Gastrocnemius medialis (tissue), 4 donors: ENCODE measurements around the gene SLAIN2. TPM values are rescaled to one million over a fixed set of nuclear protein-coding genes. Genes with fewer than 3 reads are reported as not detected.

Source experiments
- ATAC-seq, 2 donors: fragments of 150-250 bp; one replicate each; pipeline ENCODE4 v1.9.1; 2016
- DNase-seq, 2 donors: peaks; one replicate each; pipeline ENCODE4 v3.0.0-alpha.2; 2019
- H3K27ac ChIP-seq, 4 donors: fragments of 200-600 bp; sonication (generic); 1 replicate in 1 of 4; 2 replicates in 3 of 4; pipeline ENCODE4 v1.5.1; 2016 to 2018; ENCODE audit warnings: mild to moderate bottlenecking in 2 of 4, moderate library complexity in 1 of 4
- H3K27me3 ChIP-seq, 3 donors: fragments of 200-600 bp; sonication (generic) in 2 of 3; 1 replicate in 1 of 3; 2 replicates in 2 of 3; pipeline versions ENCODE4 v1.5.1 to v1.6.0; 2016 to 2019; ENCODE audit warnings: mild to moderate bottlenecking in 1 of 3, moderate library complexity in 1 of 3
- H3K36me3 ChIP-seq, 2 donors: fragments of 200-600 bp; sonication (generic) in 1 of 2; one replicate each; pipeline ENCODE4 v1.5.1; 2017 to 2018
- H3K4me1 ChIP-seq, 2 donors: fragments of 200-600 bp; sonication (generic) in 1 of 2; one replicate each; pipeline ENCODE4 v1.5.1; 2016 to 2017; ENCODE audit warnings: mild to moderate bottlenecking in 2 of 2
- H3K4me3 ChIP-seq, 4 donors: fragments of 200-600 bp; sonication (generic) in 3 of 4; 1 replicate in 1 of 4; 2 replicates in 3 of 4; pipeline ENCODE4 v1.5.1; 2016 to 2019; ENCODE audit warnings: mild to moderate bottlenecking in 2 of 4
- H3K9me3 ChIP-seq, 3 donors: fragments of 200-600 bp; sonication (generic) in 2 of 3; 1 replicate in 1 of 3; 2 replicates in 2 of 3; pipeline ENCODE4 v1.5.1; 2016 to 2019
- CTCF ChIP-seq, 5 experiments: fragments of 450-650 bp in 3 of 5; fragments of 200-600 bp in 2 of 5; sonication (generic) in 2 of 5; IDR thresholded peaks in 4 of 5; conservative IDR thresholded peaks in 1 of 5; 1 replicate in 4 of 5; 2 replicates in 1 of 5; pipeline ENCODE4 v1.5.1; 2016 to 2019; ENCODE audit warnings: antibody characterized with exemption in 5 of 5, mild to moderate bottlenecking in 3 of 5, moderate library complexity in 3 of 5
- POLR2A ChIP-seq, 2 donors: fragments of 450-650 bp; IDR thresholded peaks; one replicate each; pipeline ENCODE4 v1.6.1; 2017; ENCODE audit warnings: antibody characterized with exemption in 2 of 2, mild to moderate bottlenecking in 2 of 2, moderate library complexity in 2 of 2
- in situ Hi-C, 4 donors: fragments of 200-750 bp; cut with MboI; loops; one replicate each; pipeline versions ENCODE4 v1.15.0 to v1.8.0; 2017; ENCODE audit warnings: low sequenced_read_pairs in 4 of 4
- intact Hi-C: fragments of 100-400 bp; cut with DNase I; formaldehyde crosslinking; loops from one replicate; pipeline ENCODE4 v1.15.1; 2023; ENCODE audit warnings: low total_unique reads
- total RNA-seq, 4 donors: library from RNA; depleted of rRNA; stranded (reverse); fragments of >200 nt; gene quantifications; one replicate each; pipeline versions ENCODE4 v1.1.0 to v1.2.3, GENCODE V29; 2016

SLAIN2 gene
- total RNA-seq, 4 donors from 2014 or later = 64.3 to 211 (median 138) TPM

DNA sequence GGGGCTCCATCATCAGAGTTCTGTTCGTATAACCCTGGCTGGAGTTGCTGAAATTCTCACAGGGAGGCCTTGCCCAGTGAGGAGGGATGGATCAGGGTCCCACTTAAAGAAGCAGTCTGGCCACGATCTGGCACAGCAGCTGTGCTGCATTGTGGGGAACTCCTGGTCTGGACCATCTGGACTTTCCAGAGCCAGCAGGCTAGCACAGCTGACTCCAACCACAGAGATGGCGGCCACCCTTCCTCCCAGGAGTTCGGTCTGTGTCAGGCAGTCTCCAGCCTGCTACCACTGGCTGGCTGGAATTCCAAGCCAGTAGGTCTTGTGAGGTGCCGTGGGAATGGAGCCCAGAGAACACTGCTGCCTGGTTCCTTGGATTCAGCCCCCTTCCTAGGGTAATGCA is 62.0 kb downstream of the SLAIN2 start:
- H3K27me3 ChIP-seq = no peaks in the 10 kb centered on the region
- H3K4me1 ChIP-seq = peaks cover 14 to 27% of the 10 kb centered on the region in 2 donors
- H3K27ac ChIP-seq = no peak overlapping the region
- TF ChIP-seq POLR2A (IDR thresholded peaks at IDR 0.05) (no peak), CTCF (IDR thresholded peaks at IDR 0.05 in 4 of 5, conservative IDR thresholded peaks at IDR 0.05 in 1 of 5) (no peak)
- intact Hi-C loops (loop anchor here (5.0 kb wide), 1 partner anchor 71 kb away; no protein-coding TSS in a partner anchor), in situ Hi-C loops (no loop called here)
- no peaks in the 10 kb centered on the region for H3K9me3 ChIP-seq
- no peak overlapping the region for H3K4me3 ChIP-seq
- no peak for DNase-seq
- peak in 1 of 2 donors; percentile 11 for ATAC-seq
- H3K36me3 ChIP-seq = no peaks in the 10 kb centered on the region

DNA sequence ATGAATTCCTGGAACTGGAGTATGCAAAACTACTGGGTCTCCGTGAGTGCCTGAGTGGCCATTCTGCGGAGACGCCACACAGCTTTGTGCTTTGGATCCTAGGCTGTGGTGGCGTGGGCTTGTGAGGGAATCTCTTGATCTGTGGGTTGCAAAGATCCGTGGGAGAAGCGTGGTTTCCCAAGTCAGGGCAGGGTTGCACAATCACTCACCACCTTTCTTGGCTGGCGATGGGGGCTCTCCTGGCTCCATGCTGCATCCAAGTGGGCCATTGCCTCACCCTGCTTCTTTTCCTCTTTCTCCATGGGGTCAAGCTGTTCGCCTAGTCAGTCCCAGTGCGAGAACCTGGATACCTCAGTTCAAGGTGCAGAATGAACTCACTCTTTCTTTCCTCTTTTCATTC is 62.5 kb downstream of the SLAIN2 start:
- H3K4me1 ChIP-seq = peaks cover 14 to 27% of the 10 kb centered on the region in 2 donors
- no peak for TF ChIP-seq POLR2A (IDR thresholded peaks at IDR 0.05)
- no peak for TF ChIP-seq CTCF (IDR thresholded peaks at IDR 0.05 in 4 of 5, conservative IDR thresholded peaks at IDR 0.05 in 1 of 5)
- peak in 1 of 2 donors; percentile 39 for DNase-seq
- H3K27me3 ChIP-seq = no peaks in the 10 kb centered on the region
- in situ Hi-C loops = no loop called here
- ATAC-seq = peak in 1 of 2 donors; percentile 60
- intact Hi-C loops = loop anchor here (5.0 kb wide), 1 partner anchor 71 kb away; no protein-coding TSS in a partner anchor
- H3K27ac ChIP-seq = no peak overlapping the region
- H3K36me3 ChIP-seq = no peaks in the 10 kb centered on the region
- no peak overlapping the region for H3K4me3 ChIP-seq
- H3K9me3 ChIP-seq = no peaks in the 10 kb centered on the region

GRCh38 chr4:48405924-48406323 is 64.6 kb downstream of the SLAIN2 start:
- TF ChIP-seq POLR2A (IDR thresholded peaks at IDR 0.05) = no peak
- no peak for TF ChIP-seq CTCF (IDR thresholded peaks at IDR 0.05 in 4 of 5, conservative IDR thresholded peaks at IDR 0.05 in 1 of 5)
- DNase-seq (no peak), ATAC-seq (no peak)
- in situ Hi-C loops (no loop called here), intact Hi-C loops (no loop called here)
- H3K27me3 ChIP-seq = no peaks in the 10 kb centered on the region
- H3K27ac ChIP-seq = no peak overlapping the region
- H3K4me3 ChIP-seq = no peak overlapping the region
- peaks cover 12 to 14% of the 10 kb centered on the region in 2 donors for H3K4me1 ChIP-seq
- no peaks in the 10 kb centered on the region for H3K36me3 ChIP-seq
- no peaks in the 10 kb centered on the region for H3K9me3 ChIP-seq

GRCh38 chr4:48409203-48409602 is 67.9 kb downstream of the SLAIN2 start:
- Histone ChIP-seq H3K4me3 (no peak overlapping the region), H3K36me3 (no peaks in the 10 kb centered on the region), H3K27me3 (no peaks in the 10 kb centered on the region), H3K4me1 (peaks cover 3 to 4% of the 10 kb centered on the region in 2 donors), H3K27ac (no peak overlapping the region), H3K9me3 (no peaks in the 10 kb centered on the region)
- no peak for ATAC-seq
- no peak for DNase-seq
- intact Hi-C loops = no loop called here
- TF ChIP-seq CTCF (IDR thresholded peaks at IDR 0.05 in 4 of 5, conservative IDR thresholded peaks at IDR 0.05 in 1 of 5) = no peak
- TF ChIP-seq POLR2A (IDR thresholded peaks at IDR 0.05) = no peak
- in situ Hi-C loops = no loop called here

- Histone ChIP-seq H3K9me3 (no peaks in the 10 kb centered on the region), H3K4me3 (no peak overlapping the region), H3K4me1 (peaks cover 0 to 3% of the 10 kb centered on the region in 2 donors), H3K27ac (no peak overlapping the region), H3K27me3 (no peaks in the 10 kb centered on the region), H3K36me3 (no peaks in the 10 kb centered on the region)
- in situ Hi-C loops = loop anchor here in 1 of 4 donors (5.0 kb wide), 1 partner anchor 94 kb away; no protein-coding TSS in a partner anchor
- no peak for ATAC-seq
- no peak for TF ChIP-seq CTCF (IDR thresholded peaks at IDR 0.05 in 4 of 5, conservative IDR thresholded peaks at IDR 0.05 in 1 of 5)
- no peak for TF ChIP-seq POLR2A (IDR thresholded peaks at IDR 0.05)
- no peak for DNase-seq
- intact Hi-C loops = no loop called here
Measured at GRCh38 chr4:48410812-48411211, 69.5 kb downstream of the SLAIN2 start.
